ENCODE results near the gene SENP8. TPM values are rescaled to one million over a fixed set of nuclear protein-coding genes. Genes with fewer than 3 reads are reported as not detected.
"Not testable (repeated sequence)": the region's sequence is repeated elsewhere in the genome, so short reads cannot be mapped to it uniquely, and the experiment has no call there.

The SENP8 gene
- total RNA-seq, 1 donor from 2014 or later = 1.2 TPM

DNA sequence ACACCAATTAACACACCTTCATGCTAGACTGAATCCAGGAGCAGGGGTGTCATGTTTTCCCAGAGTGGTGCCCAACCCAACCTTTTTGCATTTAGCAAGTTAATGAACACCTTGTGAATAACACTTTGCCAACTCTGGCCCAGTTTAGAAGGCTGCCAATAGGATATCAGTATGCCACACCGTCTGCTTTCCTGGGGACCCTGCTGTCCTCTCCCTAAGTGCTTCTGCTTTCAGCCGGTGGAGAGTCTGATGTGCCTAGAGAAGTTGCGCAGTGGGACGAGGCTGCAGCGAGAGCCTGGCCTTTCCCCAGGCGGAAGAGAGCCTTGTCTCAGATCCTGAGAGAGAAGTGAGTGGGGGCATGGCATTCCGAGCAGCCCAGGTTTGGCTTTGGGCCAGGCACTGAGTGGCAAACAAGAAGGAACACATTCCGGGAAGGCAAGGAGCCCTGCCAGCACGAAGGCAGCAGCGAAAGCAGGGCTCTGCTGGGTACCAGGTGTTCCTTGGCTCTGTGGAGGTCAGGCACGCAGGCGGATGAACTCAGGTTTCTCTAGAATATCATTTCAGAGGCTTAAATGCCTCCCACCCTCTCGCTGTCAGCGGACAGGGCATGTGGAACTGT is 36.9 kb downstream of the SENP8 start:
- DNase-seq (ENCODE audit: low read depth in 2 of 2) = peak in 1 of 2 donors; percentile 28

GRCh38 chr15:72155635-72156616 is 37.7 kb downstream of the SENP8 start:
- DNase-seq (ENCODE audit: low read depth in 2 of 2) = peak; percentile 78 to 83

DNA sequence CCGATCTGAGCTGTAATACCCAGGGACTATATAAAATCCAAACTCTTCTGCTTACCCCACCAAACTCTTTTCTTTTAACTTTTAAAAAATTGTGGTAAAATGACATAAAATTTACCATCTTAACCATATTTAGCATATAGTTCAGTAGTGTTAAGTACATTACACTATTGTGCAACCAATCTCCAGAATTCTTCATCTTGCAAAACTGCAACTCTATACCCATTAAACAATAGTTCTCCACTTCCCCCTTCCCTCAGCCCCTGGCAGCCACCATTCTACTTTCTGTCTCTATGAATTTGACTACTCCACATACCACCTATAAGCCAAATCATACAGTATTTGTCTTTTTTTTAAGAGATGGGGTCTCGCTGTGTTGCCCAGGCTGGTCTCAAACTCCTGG is 38.7 kb downstream of the SENP8 start:
- DNase-seq (ENCODE audit: low read depth in 2 of 2) = no peak

GRCh38 chr15:72160696-72161245 is 42.6 kb downstream of the SENP8 start:
- no peak for DNase-seq (ENCODE audit: low read depth in 2 of 2)

DNA sequence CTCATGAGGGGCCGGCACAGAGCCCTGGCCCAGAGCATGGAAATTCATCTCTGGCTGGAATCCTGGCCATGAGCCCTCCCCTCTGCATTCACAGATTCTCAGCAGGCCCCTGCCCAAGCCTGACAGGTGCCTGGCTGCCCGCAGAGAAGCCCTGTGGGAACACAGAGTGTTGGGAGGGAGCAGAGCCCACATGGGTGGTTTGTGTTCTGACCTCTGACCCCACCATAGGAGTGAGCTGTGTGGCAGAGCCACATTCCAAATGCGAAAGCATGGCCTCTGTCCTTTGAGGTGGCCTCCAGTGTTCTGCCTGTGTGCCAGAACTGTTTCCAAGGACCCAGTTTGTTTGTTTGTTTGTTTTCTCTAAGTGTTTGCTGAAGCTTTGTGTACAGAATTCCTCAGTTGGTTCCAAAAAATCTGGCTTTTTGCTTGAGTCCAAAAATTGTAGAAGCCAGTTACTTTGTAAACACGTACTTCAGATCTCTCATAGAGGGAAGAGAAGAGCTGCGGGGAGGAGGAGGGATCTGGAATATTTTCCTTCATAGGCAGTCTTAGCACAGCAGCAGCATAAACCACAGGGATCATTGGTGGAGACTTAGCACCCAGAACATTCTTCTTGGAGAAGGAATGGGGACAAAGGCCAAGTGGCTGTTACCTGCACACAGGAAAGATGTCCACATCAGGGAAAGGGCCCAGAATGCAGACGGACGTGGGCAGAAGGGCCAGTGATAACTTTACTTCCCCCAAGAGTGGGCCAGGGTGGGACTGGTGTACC is 43.3 kb downstream of the SENP8 start:
- no peak for DNase-seq (ENCODE audit: low read depth in 2 of 2)

DNA sequence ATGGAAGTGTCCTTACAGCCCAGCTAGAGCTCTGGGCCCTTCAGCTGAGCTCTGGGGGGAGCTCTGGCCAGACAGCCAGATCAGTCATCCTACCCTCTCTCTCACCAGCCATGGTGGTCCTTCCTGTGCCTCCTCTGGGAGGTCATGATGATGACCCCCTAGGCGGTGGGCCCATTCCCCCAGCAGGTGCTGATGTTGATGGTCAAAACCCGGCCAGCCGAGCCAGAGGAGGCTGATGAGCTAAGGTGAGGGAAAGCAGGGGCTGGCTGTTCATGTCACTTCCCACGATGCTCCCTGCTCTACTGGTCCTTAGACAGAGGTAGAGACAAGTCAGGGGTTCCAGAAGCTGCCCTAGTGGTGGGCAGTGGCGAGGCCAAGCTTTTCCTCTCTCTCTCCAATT is 44.4 kb downstream of the SENP8 start:
- DNase-seq (ENCODE audit: low read depth in 2 of 2) = no peak

DNA sequence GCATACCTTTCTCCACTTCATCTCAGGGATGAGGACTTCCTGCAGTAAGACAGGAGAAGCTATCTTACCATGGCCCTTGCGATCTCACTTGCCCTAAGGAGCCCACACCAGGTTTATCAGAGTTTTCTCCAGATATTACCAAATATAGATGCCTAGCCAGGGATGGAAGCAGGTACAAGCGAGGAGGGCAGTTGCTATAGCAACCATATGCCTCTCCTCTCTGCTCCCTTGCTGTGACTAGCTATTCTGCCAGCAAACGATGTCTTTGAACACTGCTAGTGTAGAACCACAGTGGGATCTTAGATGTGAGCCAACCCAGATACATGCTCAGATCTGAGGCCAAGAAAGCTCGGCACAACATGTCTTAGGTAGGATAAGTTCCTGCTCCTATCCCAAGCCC is 45.5 kb downstream of the SENP8 start:
- DNase-seq (ENCODE audit: low read depth in 2 of 2) = no peak

DNA sequence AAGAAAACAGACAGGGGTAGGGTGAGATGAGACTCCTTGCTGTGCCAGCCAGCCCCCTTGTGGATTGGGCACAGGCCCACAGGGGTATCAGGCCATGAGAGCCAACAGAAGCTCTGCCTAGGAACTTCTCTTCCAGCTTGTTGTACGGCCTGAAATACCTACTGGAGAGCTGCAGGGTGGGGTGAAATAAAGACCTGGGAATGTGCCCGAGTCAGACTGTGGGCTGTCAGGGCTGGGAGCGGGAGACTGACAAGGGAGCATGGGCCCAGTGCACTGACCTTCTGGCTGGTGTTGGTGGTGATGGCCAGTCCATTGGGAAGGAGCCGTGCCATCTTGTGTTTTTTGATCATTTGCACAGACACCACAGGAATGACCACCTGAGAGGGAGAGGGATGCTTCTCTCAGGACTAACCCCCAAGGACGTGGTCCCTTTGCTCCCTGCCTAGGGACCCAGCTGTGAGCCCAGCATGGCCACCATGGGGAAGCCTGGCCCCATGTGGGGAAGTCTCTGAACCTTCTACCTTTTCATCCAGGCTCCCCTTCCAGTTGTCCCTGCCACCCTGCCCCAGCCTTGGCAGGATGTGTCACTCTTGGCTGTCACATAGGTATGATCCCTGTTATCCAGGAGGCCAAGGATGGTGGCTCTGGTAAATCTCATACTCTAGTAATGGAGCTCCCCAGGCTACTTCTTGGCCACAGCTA is 48.7 kb downstream of the SENP8 start:
- DNase-seq (ENCODE audit: low read depth in 2 of 2) = no peak

DNA sequence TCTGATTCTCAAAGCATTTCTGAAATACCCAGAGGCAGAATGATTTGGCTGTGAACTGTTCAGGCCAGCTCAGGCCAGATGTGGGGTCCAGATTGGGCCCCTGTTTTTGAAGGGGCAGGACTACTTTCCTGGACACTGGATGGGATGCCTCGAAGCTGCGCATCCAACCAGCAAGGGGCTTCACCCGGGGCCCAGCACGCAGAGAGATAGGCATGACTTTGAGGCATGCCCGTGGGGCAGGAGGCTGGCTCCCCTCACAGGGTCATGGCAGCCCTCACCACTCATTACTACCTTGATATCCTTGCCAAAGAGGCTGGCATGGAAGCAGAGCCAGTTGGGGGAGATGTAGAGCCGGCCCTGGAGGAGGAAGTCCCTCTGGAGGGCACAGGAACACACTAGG is 49.2 kb downstream of the SENP8 start:
- no peak for DNase-seq (ENCODE audit: low read depth in 2 of 2)

DNA sequence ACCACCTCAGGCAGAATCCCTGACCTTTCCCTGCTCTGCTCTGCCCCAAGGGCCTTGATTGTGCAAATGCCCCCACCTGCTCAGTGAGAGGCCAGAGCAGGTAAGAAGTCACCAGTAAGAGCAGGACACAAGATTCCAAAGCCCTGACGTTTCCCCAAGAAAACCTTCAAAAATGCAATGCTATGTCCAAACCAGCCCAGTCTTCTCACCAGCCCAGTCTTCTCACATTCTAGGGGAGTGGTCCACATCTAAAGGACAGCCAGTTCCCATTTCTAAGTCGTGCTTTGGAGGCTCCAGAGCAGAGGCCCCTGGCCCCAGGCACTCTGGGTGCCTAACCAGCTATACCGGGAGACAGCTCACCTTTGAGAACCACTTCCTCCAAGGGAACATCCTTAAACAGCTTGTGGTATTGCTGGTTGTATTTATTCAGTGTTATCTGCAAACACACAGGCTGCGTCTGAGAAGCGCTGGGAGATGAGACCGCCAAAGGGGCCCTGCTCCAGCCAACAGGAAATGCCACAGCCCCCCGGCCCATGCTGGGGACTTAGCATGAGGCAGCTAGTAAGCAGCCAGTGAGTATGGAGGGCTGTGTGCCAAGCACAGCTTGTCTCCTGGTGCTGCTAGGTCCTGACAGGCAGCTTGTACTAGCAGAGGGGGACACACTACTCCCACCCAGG is 50.1 kb downstream of the SENP8 start:
- no peak for DNase-seq (ENCODE audit: low read depth in 2 of 2)

DNA sequence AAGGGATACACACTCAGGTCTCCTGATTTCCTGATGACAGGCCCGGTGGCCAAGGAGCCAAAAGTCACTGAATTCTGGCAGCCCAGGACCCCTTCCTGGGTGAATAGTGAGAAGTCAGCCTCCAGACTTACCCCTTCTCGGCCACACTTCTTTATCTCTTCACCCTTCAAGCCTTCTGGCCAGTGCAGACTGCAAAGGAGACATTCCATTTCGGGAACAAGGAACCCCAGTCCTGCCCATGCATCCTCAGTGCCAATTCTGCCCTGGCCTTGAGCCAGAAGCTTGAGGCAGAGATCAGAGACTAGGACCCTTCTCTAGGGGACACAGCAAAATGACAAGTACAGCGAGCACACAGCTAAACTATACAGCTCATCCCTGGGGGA is 50.6 kb downstream of the SENP8 start:
- no peak for DNase-seq (ENCODE audit: low read depth in 2 of 2)

GRCh38 chr15:72169236-72169920 is 51.2 kb downstream of the SENP8 start:
- DNase-seq (ENCODE audit: low read depth in 2 of 2) = no peak

- DNase-seq (ENCODE audit: low read depth in 2 of 2) = no peak
Observed at GRCh38 chr15:72169921-72170611, 51.9 kb downstream of the SENP8 start.

GRCh38 chr15:72170691-72171090 is 52.5 kb downstream of the SENP8 start:
- no peak for DNase-seq (ENCODE audit: low read depth in 2 of 2)

DNA sequence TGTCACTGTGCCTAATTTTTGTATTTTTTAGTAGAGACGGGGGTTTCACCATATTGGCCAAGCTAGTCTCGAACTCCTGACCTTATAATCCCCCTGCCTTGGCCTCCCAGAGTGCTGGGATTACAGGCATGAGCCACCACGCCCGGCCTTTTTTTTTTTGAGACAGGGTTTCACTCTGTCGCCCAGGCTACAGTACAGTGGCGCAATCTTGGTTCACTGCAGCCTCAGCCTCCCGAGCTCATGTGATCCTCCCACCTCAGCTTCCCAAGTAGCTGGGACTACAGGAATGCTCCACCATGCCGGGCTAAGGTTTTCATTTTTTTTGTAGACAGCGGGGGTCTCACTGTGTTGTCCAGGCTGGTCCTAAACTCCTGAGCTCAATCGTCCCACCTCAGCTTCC is 53.8 kb downstream of the SENP8 start:
- not testable (repeated sequence) for DNase-seq (ENCODE audit: low read depth in 2 of 2)

DNA sequence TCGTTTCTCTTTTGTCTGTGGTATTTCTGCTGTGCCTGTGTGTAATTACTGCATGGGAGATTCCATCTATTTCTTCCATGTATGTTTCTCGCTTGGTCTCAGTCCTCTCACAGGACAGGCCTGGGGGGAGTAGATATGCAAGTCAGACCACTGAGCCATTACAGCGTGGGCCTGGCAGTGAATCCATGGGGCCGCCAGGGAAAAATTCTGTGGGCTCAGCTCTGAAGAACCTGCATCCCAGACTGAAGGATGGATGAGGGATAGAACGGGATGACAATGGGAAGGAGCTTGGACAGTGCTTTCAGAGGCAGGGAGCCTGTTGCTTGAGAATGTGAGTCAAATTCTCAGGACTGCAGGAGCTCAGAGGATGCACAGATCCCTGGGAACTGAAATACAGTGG is 54.6 kb downstream of the SENP8 start:
- no peak for DNase-seq (ENCODE audit: low read depth in 2 of 2)

- DNase-seq (ENCODE audit: low read depth in 2 of 2) = no peak
Observed at GRCh38 chr15:72173401-72173800, 55.2 kb downstream of the SENP8 start.

- no peak for DNase-seq (ENCODE audit: low read depth in 2 of 2)
Observed at GRCh38 chr15:72173864-72174550, 55.8 kb downstream of the SENP8 start.

All from lung microvascular endothelial cell (primary cell).